Psoas muscle (tissue), 8 donors: ENCODE data around the gene ZMYND8. TPM values are rescaled to one million over a fixed set of nuclear protein-coding genes. Genes with fewer than 3 reads are reported as not detected.
"Not testable (repeated sequence)": the region's sequence is repeated elsewhere in the genome, so short reads cannot be mapped to it uniquely, and the experiment has no call there.

Source experiments
- ATAC-seq, 4 donors: fragments of 200-7000 bp; cut with Tn5 transposase; one replicate each; pipeline ENCODE4 v1.9.1; 2020; ENCODE audit warnings: moderate library complexity in 3 of 4, mild to moderate bottlenecking in 2 of 4
- DNase-seq, 2 donors: peaks; one replicate each; pipeline ENCODE4 v3.0.0-alpha.2; 2020
- H3K27ac ChIP-seq: fragments of 200-600 bp; one replicate; pipeline ENCODE4 v1.8.0; 2022
- H3K27me3 ChIP-seq, 3 donors: fragments of 200-600 bp in 1 of 3; one replicate each; pipeline versions ENCODE4 v1.6.1 to v1.8.0; 2013 to 2022; ENCODE audit warnings: low read length in 2 of 3, mild to moderate bottlenecking in 2 of 3, moderate library complexity in 1 of 3; ENCODE audit not compliant: insufficient read depth in 3 of 3
- H3K36me3 ChIP-seq, 2 donors: fragments of 200-600 bp in 1 of 2; one replicate each; pipeline versions ENCODE4 v1.6.1 to v1.8.0; 2013 to 2022; ENCODE audit warnings: low read depth in 1 of 2, mild to moderate bottlenecking in 1 of 2, moderate library complexity in 1 of 2; ENCODE audit not compliant: insufficient read depth in 1 of 2
- H3K4me1 ChIP-seq: fragments of 200-600 bp; one replicate; pipeline ENCODE4 v1.8.0; 2022
- H3K4me3 ChIP-seq: fragments of 200-600 bp; one replicate; pipeline ENCODE4 v1.8.0; 2022; ENCODE audit warnings: mild to moderate bottlenecking
- H3K9me3 ChIP-seq: fragments of 200-600 bp; one replicate; pipeline ENCODE4 v1.8.0; 2022
- WGBS, 3 donors: extraction: QIAGEN DNeasy Blood & Tissue Kit; methylation state at CpG; one replicate each; pipeline versions ENCODE4 v1.1.6 to v1.1.7; 2013; 5-methylcytosine and 5-hydroxymethylcytosine counted together
- intact Hi-C, 2 donors: fragments of 100-400 bp; cut with DNase I; formaldehyde crosslinking; loops; one replicate each; pipeline versions ENCODE4 v1.11.0 to v1.14.2; 2022
- polyA plus RNA-seq, 3 donors: library from polyadenylated mRNA; stranded (reverse); fragments of 200-250 nt; gene quantifications; one replicate each; pipeline ENCODE4 v1.2.3, GENCODE V29; 2013
- total RNA-seq, 4 donors: library from RNA; stranded (reverse); fragmentation: NEBNext Ultra II Directional in 2 of 4; extraction: Animal tissue kit (Norgen Biotek cat#: 25700) in 2 of 4; gene quantifications; one replicate each; pipeline versions ENCODE4 v1.2.1 to v1.2.4, GENCODE V29; 2021 to 2023
- TF ChIP-seq, protein P1 (sequence below): fragments of 200-600 bp; IDR thresholded peaks from one replicate; pipeline ENCODE4 v1.8.0; 2022; ENCODE audit warnings: antibody characterized with exemption
- donor health status: healthy with polysubstance abuse.
- donor health status: DM: no; HTN: no; CAD: no; lungs with moderate emphysema.
- donor health status: Bipolar disorder and iron deficiency.
- donor health status: healthy.
- donor health status: DM: yes; HTN: yes; CAD: no.
- donor health status: DM: no; HTN: no; CAD: no.
- donor health status: DM: no; HTN: no; CAD: no.
- donor health status: DM: yes; HTN: yes; CAD: no.

ZMYND8 gene
- total and polyA plus RNA-seq, 7 donors, result 4.7 to 42.9 (median 17.7) TPM

DNA sequence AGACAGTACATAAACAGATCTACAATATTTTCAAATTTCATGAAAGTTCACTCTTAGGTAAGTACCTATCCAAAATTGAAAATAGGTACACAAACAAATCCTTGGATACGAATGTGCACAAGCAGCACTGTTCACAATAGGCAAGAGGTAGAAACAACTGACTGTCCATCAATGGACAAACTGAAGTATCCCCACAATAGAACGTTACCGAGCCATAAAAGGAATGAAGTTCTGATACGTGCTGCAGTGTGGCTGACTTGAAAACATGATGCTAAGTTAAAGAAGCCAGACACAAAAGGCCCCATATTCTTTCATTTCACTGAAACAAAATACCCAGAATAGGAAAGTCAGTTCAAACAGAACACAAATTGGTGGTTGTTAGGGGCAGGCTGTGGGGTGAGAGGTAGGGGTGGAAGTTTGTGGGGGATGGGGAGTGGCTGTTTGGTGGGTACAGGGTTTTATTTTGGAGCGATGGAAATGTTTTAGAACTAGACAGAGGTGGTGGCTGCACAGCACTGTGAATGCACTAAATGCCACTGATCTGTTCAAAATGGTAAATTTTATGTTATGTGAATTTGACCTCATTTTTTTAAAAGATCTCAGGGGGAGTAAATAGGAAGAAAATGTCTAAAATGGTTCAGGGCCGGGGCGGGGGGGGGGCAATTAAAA lies 89.5 kb downstream of the ZMYND8 start:
- ATAC-seq, result no peak

DNA sequence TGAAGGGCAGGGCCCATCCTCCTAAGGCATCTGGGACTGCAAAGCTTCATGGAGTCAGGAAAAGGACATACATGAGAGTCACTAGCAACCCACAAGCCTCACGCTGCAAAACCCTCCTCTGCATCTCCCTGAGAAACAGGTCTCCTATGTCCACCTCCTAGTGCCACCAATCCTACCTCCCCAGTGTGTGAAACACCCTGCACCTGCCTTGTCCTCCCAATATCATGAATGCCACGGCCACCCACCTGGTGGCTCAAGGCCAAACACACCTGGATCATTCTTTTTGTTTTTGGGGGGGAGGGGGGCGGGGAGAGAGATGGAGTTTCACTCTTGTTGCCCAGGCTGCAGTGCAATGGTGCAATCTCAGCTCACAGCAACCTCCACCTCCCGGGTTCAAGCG lies 90.5 kb downstream of the ZMYND8 start:
- Histone ChIP-seq H3K4me1 (peaks cover 23% of the 10 kb centered on the region), H3K9me3 (no peaks in the 10 kb centered on the region), H3K27ac (no peak overlapping the region), H3K36me3 (peaks cover 0 to 35% of the 10 kb centered on the region in 2 donors), H3K27me3 (no peaks in the 10 kb centered on the region), H3K4me3 (no peak overlapping the region)
- 93 to 98% (median 98%) methylated on average over 4 to 5 of the region's 5 CpGs for WGBS, 3 donors
- DNase-seq, result no peak
- ATAC-seq, result no peak
- TF ChIP-seq, protein P1, sequence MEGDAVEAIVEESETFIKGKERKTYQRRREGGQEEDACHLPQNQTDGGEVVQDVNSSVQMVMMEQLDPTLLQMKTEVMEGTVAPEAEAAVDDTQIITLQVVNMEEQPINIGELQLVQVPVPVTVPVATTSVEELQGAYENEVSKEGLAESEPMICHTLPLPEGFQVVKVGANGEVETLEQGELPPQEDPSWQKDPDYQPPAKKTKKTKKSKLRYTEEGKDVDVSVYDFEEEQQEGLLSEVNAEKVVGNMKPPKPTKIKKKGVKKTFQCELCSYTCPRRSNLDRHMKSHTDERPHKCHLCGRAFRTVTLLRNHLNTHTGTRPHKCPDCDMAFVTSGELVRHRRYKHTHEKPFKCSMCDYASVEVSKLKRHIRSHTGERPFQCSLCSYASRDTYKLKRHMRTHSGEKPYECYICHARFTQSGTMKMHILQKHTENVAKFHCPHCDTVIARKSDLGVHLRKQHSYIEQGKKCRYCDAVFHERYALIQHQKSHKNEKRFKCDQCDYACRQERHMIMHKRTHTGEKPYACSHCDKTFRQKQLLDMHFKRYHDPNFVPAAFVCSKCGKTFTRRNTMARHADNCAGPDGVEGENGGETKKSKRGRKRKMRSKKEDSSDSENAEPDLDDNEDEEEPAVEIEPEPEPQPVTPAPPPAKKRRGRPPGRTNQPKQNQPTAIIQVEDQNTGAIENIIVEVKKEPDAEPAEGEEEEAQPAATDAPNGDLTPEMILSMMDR, result no peak
- intact Hi-C loops, result no loop called here

More for the DNA sequence above, 89.5 kb downstream of the ZMYND8 start:
- TF ChIP-seq, protein P1, result no peak
- Histone ChIP-seq H3K4me3 (no peak overlapping the region), H3K27ac (no peak overlapping the region), H3K27me3 (no peaks in the 10 kb centered on the region), H3K36me3 (peaks cover 0 to 30% of the 10 kb centered on the region in 2 donors), H3K4me1 (peaks cover 22% of the 10 kb centered on the region), H3K9me3 (no peaks in the 10 kb centered on the region)
- WGBS, 3 donors, result 74 to 81% (median 78%) methylated on average over 6 to 7 of the region's 7 CpGs
- no peak for DNase-seq
- intact Hi-C loops, result no loop called here

DNA sequence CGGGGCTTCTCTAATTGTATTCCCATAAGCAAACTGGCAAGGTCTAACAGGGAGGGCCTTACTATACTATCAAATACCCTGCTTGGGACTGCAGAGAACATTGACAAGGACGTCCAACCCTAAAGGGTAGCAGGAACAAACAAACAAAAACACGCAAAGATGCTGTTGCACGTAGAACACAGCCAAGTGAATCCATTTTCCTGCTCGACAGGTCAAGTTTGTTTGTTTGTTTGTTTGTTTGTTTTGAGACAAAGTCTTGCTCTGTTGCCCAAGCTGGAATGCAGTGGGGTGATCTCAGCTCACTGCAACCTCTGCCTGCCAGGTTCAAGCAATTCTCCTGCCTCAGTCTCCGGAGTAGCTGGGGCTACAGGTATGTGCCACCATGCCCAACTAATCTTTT lies 91.3 kb downstream of the ZMYND8 start:
- intact Hi-C loops, result no loop called here
- Histone ChIP-seq H3K4me1 (peaks cover 23% of the 10 kb centered on the region), H3K27ac (no peak overlapping the region), H3K36me3 (peaks cover 0 to 38% of the 10 kb centered on the region in 2 donors), H3K4me3 (no peak overlapping the region), H3K27me3 (no peaks in the 10 kb centered on the region), H3K9me3 (no peaks in the 10 kb centered on the region)
- 79 to 84% (median 83%) methylated on average over 6 of the region's 6 CpGs for WGBS, 3 donors
- ATAC-seq (no peak), DNase-seq (no peak)
- TF ChIP-seq, protein P1, result no peak

DNA sequence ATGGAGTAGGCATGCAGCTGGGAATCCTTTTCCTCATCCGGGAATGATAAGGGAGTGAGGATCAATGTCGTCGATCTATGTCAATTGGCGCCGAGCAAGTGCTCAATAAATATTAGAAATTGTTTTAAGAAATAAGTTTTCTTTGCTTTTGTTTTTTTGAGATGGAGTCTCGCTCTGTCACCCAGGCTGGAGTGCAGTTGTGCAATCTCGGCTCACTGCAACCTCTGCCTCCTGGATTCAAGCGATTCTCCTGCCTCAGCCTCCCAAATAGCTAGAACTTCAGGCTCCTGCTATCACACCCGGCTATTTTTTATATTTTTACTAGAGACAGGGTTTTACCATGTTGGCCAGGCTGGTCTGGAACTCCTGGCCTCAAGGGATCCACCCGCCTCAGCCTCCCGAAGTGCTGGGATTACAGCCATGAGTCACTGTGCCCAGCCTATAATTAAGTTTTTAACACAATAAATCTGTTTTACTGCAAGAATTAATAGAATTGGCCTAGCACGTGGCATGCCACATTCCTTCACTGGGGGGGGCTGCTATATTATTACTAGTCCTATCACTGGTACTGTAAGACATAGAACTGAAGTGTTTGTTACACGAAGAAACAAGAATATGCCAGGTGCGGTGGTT lies 92.2 kb downstream of the ZMYND8 start:
- not testable (repeated sequence) for H3K27me3 ChIP-seq, ATAC-seq, H3K9me3 ChIP-seq, H3K4me3 ChIP-seq, DNase-seq
- Histone ChIP-seq H3K27ac (peak overlapping the region; percentile 70), H3K36me3 (peaks cover 4 to 38% of the 10 kb centered on the region in 2 donors), H3K4me1 (peaks cover 23% of the 10 kb centered on the region)
- intact Hi-C loops, result loop anchor here in 1 of 2 donors (5.0 kb wide), 1 partner anchor 57 kb away; no protein-coding TSS in a partner anchor
- WGBS, 3 donors, result 80 to 83% (median 81%) methylated on average over 14 of the region's 14 CpGs

DNA sequence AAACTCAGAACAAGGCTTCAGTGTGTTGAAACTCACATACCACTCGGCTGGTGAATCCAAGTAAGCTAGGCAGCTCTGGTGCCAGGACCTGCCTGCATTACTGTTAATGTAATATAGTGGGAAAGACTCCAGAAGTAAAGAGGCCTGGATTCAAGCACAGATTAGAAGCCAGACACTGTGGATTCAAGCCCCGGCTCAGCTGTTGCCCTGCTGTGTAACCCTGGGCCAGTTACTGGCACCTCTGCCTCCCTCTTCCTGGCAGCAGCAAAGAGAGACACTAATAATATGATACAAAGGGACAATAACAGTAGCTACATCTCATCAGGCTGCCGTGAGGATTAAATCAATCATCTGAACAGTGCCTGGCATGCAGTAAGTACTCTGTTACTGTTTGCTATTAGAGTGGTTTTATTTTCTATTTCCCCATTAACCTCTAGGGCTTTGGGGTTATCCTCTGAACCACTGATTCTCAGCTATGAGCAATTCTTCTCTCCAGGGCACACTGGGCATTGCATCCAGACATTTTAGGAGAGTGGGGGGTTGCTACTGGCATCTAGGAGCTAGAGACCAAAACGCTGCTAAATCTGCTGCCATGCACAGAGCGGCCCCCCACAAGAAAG lies 92.9 kb downstream of the ZMYND8 start:
- H3K27me3 ChIP-seq, result no peaks in the 10 kb centered on the region
- H3K27ac ChIP-seq, result peak overlapping the region; percentile 70
- H3K9me3 ChIP-seq, result no peaks in the 10 kb centered on the region
- intact Hi-C loops, result loop anchor here in 1 of 2 donors (5.0 kb wide), 1 partner anchor 56 kb away; no protein-coding TSS in a partner anchor
- peaks cover 23% of the 10 kb centered on the region for H3K4me1 ChIP-seq
- ATAC-seq, result peak; percentile 76 to 92 (median 82)
- H3K36me3 ChIP-seq, result peaks cover 6 to 36% of the 10 kb centered on the region in 2 donors
- TF ChIP-seq, protein P1, result no peak
- no peak overlapping the region for H3K4me3 ChIP-seq
- peak in 1 of 2 donors; percentile 64 for DNase-seq
- WGBS, 3 donors, result 37 to 42% (median 40%) methylated on average over 5 of the region's 5 CpGs
